Hematopoietic multipotent progenitor cell (in vitro differentiated cells): ENCODE data around the gene CTIF. TPM values are rescaled to one million over a fixed set of nuclear protein-coding genes. Genes with fewer than 3 reads are reported as not detected.
A peak's percentile ranks its signal among the peaks of the same experiment; 100 is the strongest.

Experiments
- DNase-seq, 3 donors: peaks; one replicate each; pipeline ENCODE4 v3.0.0-alpha.2; 2011 to 2015; ENCODE audit warnings: low read depth in 2 of 3, low spot score in 2 of 3
- total RNA-seq: library from RNA; depleted of rRNA; stranded (reverse); fragments of >200 nt; gene quantifications from one replicate; pipeline ENCODE4 v1.2.3, GENCODE V29; 2012

CTIF gene
- total RNA-seq, 1 donor, result 8.6 TPM

- DNase-seq, result no peak
Observed at GRCh38 chr18:48794251-48794970, 255.6 kb downstream of the CTIF start.

DNA sequence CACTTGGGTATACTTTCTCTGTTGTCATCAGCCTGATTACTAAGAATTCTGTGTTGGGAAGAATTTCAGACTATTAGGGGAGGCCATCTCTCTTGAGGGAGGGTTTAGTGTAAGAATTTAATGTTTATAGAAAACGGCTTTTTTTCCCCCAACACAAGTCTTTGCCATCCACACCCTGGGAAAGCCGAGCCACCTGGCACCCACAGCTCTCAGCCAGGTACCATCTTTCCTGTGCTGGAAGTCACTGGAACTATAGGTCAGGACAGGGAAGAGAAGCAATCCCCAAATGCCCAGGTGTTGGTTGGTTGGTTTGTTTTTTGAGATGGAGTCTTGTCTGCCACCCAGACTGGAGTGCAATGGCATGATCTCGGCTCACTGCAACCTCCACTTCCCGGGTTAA is 256.9 kb downstream of the CTIF start:
- DNase-seq, result no peak

- DNase-seq, result no peak
Observed at GRCh38 chr18:48796491-48797205, 257.8 kb downstream of the CTIF start.

GRCh38 chr18:48797841-48798255 is 259.0 kb downstream of the CTIF start:
- peak in 1 of 3 donors; percentile 52 for DNase-seq

GRCh38 chr18:48798334-48799245 is 259.8 kb downstream of the CTIF start:
- no peak for DNase-seq

- no peak for DNase-seq
Observed at GRCh38 chr18:48799724-48800315, 261.0 kb downstream of the CTIF start.

GRCh38 chr18:48800466-48800865 is 261.6 kb downstream of the CTIF start:
- no peak for DNase-seq

GRCh38 chr18:48800876-48801727 is 262.3 kb downstream of the CTIF start:
- no peak for DNase-seq

DNA sequence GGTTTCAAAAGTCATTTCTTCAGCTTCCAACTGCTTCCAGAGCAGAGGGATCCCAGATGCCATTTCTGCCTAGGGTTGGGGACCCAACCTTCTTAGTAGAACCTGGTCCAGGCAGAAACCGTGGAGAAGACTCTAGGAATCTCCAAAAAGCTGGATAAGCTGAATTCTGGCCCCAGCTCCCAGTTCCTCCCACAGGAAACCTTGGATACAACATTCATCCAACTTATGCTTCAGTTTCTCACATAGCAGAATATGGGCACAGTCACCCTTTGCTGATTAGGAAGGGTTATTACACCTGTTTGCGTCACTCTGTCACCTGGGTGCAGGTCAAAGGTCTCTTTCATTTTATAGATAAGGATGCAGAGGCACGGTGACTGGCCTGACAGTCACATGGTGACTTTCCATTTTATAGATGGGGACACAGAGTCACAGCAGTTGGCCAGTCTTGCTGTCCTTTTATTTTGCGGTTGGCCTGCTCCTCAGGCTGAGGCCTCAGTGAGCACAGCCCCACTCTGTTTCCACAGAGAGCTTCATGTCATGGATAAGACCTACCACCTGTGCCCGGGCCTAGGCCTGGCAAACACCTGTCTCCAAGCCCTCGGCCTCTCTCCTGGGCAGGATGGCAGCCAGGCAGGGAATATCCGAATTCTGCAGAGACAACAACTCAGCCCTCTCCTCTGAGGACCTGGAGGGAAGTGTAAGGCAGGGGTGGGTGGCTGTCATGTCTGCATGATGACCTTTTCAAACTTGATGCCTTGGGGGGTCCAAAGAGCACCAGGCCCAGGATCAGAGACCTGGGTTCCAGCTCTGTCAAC is 263.1 kb downstream of the CTIF start:
- no peak for DNase-seq

DNA sequence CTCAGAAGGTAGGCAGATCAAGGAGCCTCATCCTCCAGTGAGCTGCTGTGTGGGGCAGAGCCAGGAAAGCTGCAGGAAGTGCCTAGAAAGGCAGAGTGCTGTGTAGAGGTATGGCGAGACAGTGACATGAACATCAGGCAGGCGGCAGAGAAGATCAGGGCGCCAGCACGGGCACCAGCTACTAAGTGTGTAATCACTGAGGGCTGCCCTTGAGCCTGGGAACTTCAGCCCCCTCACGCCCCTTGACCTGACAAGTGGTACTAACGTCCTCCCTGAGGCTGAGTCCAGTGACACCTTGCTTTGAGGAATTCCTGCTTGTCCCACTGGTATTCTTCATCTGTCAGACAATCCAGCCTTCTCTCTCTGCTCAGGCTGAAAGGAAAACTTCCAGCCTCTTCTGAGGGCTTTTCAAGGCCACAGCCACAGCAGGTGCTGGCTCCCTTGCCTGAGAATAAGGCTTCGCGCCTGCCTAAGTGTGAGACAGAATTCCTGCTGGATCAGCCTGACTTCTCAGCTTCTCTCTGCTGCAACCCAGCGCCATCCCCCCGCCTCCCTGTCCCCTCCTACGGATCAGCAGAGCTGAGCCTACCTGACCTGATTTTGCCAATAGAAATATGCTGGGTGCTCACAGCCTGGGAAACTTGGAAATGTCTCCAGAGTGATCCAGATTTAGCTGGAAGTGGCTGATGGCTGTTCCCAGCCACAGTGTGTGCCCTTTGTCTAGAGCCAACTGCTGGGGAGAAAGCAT is 263.9 kb downstream of the CTIF start:
- DNase-seq, result no peak

GRCh38 chr18:48803518-48803917 is 264.7 kb downstream of the CTIF start:
- no peak for DNase-seq

DNA sequence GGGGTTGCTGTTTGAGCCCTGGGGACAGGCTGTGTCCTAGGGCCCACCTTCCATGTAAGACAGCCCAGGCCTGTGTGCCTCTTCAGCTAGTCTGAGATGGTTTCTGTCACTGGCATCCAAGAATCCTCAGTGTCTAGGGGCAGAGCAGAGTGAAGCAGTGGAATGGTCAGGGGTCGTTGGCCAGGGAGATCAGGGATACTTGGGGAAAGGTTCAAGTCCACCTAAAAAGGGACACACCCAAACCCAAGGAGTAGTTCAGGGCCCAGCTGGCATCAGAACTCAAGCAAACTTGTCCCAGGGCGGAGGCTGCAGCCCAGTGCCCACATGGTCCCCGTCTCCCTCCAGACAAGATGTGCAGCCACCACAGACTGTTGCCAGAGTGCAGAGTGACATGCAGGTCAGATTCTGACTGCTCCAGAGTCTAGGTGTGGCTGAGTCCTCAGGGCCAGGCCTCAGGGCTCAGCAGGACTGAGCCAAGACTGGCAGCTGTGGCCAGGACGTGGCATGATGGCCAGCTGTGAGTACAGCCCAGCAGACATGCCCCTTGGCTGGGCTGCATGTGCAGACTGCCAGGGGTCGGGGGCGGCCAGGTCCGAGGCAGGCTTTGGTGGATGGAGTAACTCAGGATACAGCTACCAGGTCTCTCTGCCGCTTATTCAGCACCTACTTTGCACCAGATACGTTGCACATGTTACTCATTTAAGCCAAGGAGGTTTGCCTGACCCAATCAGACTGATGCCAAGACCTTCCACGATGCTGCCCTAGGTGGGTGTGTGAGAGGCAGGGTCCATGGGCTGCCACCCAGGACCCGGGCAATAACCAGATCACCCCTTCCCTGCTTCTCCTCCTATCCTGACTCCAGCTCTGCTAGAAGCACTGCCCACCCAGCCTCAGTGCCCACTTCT is 265.4 kb downstream of the CTIF start:
- DNase-seq, result no peak

DNA sequence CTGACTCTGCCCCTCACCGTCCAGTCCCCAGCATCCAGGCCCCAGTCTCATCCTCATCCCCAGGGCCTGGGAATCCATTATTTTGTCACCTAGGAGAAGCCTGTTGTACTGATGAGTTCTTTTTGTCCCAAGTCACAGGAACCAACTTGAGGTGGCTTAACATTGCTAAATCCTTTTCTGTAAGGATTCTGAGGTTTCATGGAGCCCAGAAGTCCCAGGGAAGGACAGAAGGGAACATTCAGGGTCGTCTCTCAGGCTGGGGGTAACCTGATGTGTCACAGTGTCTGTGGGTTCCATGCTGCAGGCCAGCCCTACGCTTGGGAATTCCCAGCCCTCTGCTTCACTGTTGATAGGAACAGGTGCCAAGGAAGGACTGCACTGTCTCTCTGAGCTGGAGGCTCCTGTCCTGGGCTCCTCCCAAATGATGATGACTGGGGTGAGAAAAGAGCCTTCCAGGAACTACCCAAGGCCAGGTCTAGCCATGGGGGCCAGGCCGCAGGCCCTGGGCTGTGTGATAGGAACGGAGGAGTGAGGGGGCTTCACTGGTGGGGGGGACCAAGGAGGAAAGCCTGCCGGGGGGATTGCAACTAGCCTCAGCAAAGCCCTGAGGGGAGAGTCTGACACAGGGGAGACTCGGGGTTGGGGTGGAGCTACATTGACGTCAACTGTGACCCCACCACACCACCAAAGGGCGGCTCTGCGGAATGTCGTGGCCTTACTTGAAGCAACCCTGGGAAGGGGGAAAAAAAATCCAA is 266.2 kb downstream of the CTIF start:
- no peak for DNase-seq

DNA sequence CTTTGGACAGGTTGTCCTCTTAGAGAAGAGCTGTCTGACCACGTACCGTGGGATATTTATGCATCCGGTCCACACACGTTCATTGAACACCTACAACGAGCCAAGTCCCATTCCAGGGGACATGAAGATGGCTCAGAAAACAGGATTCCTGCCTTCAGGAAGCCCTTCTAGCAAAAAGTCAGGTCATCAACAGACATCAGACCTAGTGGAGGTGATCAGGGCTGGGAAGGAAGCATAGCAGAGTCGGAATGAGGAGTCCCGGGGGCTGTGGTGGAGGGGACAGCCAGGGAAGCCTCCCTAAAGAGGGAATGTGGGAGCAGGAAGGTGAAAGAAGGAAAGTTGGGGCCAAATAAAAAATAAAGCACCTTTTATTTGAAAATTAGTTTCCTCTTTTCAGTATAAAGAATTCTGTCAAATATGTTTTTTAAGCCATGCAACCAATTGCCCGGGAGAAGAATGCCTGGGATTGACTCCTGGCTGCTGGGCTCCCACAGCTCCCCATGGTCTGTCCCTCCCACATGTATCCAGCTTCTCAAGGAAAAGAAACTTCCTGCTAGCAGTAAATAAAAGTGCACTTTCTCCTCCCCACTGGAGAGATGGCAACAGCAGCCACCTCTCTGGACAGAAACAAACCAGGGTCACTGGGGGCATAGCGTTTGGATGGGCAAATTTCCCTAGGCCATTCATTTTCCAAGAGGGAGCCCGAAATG is 267.1 kb downstream of the CTIF start:
- DNase-seq, result no peak

DNA sequence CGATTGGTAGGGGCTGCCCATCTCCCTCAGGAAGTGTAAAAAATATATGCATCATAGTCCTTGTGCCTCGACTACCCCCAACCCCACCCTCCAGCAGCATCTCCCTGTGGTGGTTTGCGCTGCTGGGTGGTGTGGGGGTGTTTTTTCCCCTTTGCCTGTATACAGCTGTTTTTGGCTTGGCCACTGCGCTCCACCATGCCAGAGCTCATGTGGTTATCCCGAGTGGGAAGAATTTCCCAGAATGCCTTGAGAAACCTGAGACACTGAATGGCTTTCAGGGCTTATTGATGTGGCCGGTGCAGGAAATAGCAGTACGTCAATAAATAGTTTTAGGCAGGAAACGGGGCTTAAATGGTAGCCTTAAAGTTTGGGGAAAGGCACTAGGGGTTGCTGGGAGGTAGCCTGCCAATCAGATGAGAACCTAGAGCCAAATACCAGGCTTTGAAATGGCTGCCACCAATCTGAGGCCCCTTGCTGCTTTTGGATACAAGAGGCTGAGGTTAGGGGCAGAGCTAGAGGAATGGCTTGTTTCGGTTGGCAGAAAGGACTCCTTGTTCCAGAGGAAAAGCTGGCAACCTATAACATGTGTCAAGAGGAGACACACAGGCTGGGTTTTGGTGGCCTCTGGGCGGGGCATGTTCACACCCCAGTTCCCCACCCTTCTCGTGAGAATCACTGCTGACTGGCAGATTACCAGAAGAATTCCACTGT is 267.9 kb downstream of the CTIF start:
- DNase-seq, result no peak
